ENCODE results near the gene SHOX.

Gene SHOX

GRCh38 chrX:652341-652741 lies 21.8 kb downstream of the SHOX start:
- no peaks in the 10 kb centered on the region for H3K9me3 Mint-ChIP-seq
- peaks cover 25% of the 10 kb centered on the region for H3K27me3 Mint-ChIP-seq (ENCODE audit: low read depth, poor library complexity)
- no peaks in the 10 kb centered on the region for H3K36me3 Mint-ChIP-seq (ENCODE audit: low read depth)
- H3K4me3 Mint-ChIP-seq = no peak overlapping the region
- peaks cover 48% of the 10 kb centered on the region for H3K4me1 Mint-ChIP-seq
- DNase-seq = no peak
- peak overlapping the region; percentile 94 for H3K27ac Mint-ChIP-seq
- TF ChIP-seq CTCF (IDR thresholded peaks at IDR 0.05) = no peak

GRCh38 chrX:653306-653705 lies 22.7 kb downstream of the SHOX start:
- Mint-ChIP-seq H3K36me3 (ENCODE audit: low read depth) (no peaks in the 10 kb centered on the region), H3K27ac (no peak overlapping the region), H3K4me3 (no peak overlapping the region), H3K9me3 (no peaks in the 10 kb centered on the region), H3K27me3 (ENCODE audit: low read depth, poor library complexity) (peaks cover 28% of the 10 kb centered on the region), H3K4me1 (peaks cover 55% of the 10 kb centered on the region)
- DNase-seq = no peak
- TF ChIP-seq CTCF (IDR thresholded peaks at IDR 0.05) = no peak

GRCh38 chrX:661154-661553 lies 30.6 kb downstream of the SHOX start:
- Mint-ChIP-seq H3K27me3 (ENCODE audit: low read depth, poor library complexity) (peaks cover 14% of the 10 kb centered on the region), H3K4me3 (no peak overlapping the region), H3K36me3 (ENCODE audit: low read depth) (no peaks in the 10 kb centered on the region), H3K27ac (no peak overlapping the region), H3K9me3 (peaks cover 13% of the 10 kb centered on the region), H3K4me1 (peaks cover 27% of the 10 kb centered on the region)
- no peak for DNase-seq
- no peak for TF ChIP-seq CTCF (IDR thresholded peaks at IDR 0.05)

GRCh38 chrX:662126-662525 lies 31.5 kb downstream of the SHOX start:
- Mint-ChIP-seq H3K4me3 (no peak overlapping the region), H3K4me1 (peaks cover 31% of the 10 kb centered on the region), H3K9me3 (peaks cover 17% of the 10 kb centered on the region), H3K36me3 (ENCODE audit: low read depth) (no peaks in the 10 kb centered on the region), H3K27me3 (ENCODE audit: low read depth, poor library complexity) (peaks cover 16% of the 10 kb centered on the region), H3K27ac (peak overlapping the region; percentile 85)
- no peak for TF ChIP-seq CTCF (IDR thresholded peaks at IDR 0.05)
- DNase-seq = no peak

- Mint-ChIP-seq H3K36me3 (ENCODE audit: low read depth) (no peaks in the 10 kb centered on the region), H3K27ac (no peak overlapping the region), H3K27me3 (ENCODE audit: low read depth, poor library complexity) (peaks cover 14% of the 10 kb centered on the region), H3K9me3 (peaks cover 20% of the 10 kb centered on the region), H3K4me3 (no peak overlapping the region), H3K4me1 (peaks cover 24% of the 10 kb centered on the region)
- TF ChIP-seq CTCF (IDR thresholded peaks at IDR 0.05) = no peak
- no peak for DNase-seq
Measured at GRCh38 chrX:663841-664240, 33.2 kb downstream of the SHOX start.

- H3K9me3 Mint-ChIP-seq = peaks cover 17% of the 10 kb centered on the region
- no peaks in the 10 kb centered on the region for H3K36me3 Mint-ChIP-seq (ENCODE audit: low read depth)
- DNase-seq = no peak
- peaks cover 8% of the 10 kb centered on the region for H3K27me3 Mint-ChIP-seq (ENCODE audit: low read depth, poor library complexity)
- no peak for TF ChIP-seq CTCF (IDR thresholded peaks at IDR 0.05)
- peaks cover 29% of the 10 kb centered on the region for H3K4me1 Mint-ChIP-seq
- H3K27ac Mint-ChIP-seq = no peak overlapping the region
- H3K4me3 Mint-ChIP-seq = no peak overlapping the region
Measured at GRCh38 chrX:666762-667720, 36.5 kb downstream of the SHOX start.

Measured in nephron progenitor cell (in vitro differentiated cells).